COLO668 (cell line): Measurements from ENCODE around the gene EIF4EBP3.
"Not testable (repeated sequence)": the region's sequence is repeated elsewhere in the genome, so short reads cannot be mapped to it uniquely, and the experiment has no call there.

Experiments
- DNase-seq: peaks from one replicate; lab custom pipeline; 2025; ENCODE audit not compliant: unreplicated experiment; lab: John Stamatoyannopoulos, UW

The EIF4EBP3 gene

DNA sequence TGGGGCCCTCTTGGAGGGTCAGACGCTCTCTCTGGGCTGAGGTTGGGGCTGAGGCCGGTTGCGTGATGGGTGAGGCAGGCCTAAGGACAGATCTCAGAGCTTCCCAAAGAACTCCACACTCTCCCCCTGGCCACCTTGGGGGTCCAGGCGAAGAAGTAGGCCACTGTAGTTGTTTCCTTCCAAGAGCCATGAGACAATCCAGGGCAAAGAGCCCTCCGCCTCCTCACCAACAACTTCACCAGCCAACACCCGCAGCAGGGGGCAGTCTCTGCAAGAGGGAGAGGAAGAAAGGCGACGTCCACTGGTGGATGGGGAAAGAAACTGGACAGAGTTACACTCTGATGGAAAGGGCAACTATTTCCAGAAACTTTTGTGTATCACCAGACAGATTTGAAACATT lies 27.8 kb downstream of the EIF4EBP3 start:
- DNase-seq, result peak; percentile 14

DNA sequence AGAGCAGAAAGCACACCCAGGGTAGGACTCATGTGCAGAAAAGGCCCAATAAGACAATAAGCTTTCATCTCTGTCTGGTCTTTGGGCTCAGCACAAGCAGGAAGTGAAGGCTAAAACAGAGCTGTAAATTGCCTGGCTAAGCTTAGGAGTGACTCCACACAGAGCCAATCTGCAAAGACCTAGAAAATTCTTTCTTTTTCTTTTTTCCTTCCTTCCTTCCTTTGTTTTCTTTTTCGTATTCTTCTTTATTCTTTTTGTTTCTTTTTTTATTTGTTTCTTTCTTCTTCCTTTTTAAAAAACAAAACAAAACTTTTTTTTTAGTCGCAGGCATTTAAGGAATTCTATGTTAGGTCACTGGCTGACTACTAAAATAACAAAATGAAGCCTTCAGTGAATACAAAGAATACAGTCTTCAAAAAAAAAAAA lies 29.3 kb downstream of the EIF4EBP3 start:
- no peak for DNase-seq

DNA sequence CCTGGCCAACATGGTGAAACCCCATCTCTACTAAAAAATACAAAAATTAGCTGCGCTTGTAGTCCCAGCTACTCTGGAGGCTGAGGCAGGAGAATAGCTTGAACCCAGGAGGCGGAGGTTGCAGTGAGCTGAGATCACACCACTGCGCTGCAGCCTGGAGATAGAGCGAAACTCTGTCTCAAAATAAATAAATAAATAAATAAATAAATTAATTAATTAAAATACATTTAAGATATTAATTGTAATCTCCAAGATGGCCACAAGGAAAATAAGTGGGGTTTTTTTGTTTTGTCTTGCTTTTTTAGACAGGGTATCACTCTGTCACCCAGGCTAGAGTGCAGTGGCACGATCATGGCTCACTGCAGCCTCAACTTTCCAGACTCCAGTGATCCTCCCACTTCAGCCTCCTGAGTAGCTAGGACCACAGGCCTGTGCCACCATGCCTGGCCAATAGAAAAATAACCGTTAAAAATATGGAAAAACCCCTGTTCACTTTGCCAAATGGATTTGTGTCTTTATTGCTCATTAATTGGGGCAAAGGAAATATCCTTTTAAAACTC lies 31.8 kb downstream of the EIF4EBP3 start:
- DNase-seq, result not testable (repeated sequence)

DNA sequence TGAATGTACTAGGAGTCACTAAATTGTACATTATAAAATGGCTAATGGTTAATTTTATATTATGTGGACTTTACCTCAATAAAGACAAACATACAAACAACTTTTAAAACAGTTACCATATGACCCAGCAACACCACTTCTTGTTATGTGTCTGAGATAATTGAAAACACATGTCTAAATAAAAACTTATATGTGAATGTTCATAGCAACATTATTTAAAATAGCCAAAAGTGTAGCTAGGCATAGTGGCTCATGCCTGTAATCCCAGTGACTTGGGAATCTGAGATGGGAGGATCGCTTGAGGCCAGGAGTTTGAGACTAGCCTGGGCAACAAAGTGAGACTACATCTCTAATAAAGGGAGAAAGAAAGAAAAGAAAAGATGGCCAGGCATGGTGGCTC lies 40.0 kb downstream of the EIF4EBP3 start:
- no peak for DNase-seq

DNA sequence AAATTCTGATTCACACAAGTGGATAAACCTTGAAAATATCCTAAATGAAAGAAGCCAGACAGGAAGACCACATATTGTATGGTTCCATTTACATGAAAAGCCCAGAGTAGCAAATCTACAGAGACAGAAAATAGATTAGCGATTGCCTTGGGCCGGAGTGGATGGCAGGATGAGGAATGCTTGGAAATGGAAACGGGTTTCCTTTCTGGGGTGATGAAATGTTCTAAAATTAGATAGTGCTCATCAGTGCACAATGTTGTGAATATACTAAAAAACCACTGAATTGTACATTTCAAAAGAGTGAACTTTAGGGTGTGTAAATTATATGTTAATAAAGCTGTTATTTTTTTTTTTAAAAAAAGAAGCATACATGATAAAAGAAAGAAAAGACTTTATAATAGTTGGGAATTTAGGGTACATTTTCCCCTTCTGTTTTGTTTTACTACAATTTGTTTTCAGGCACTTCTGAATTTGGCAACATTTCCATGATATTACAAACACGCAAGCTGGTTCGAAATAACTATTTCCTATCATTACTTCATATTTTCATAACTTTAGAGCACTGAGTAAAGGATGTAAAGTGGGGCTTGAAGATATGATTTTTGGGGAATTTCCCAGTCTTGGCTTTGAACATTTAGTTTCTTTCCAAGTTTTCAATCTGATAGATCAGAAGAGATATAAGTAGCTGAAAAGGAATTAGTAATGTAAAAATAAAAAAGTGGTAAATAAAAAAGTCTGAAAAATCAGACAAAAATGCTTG lies 41.0 kb downstream of the EIF4EBP3 start:
- no peak for DNase-seq

DNA sequence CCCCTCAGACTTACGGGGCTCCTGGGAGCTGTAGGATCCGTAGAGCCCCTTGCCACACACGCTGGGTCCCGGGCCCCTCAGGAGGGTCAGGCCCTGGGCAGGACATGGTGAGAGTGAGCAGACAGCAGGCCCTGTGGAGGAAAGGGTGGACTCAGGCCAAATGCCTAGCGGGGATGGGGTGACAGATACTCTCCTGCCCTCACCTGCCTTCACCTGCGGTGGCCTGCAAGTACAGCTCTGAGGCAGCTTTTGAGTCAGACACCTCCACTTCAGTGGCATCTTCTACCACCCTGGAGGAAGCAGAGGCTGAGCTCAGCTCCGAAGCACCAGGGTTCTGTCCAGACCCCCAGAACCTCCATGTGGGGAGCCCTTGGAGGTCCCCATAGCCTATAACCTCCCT lies 43.4 kb downstream of the EIF4EBP3 start:
- no peak for DNase-seq

DNA sequence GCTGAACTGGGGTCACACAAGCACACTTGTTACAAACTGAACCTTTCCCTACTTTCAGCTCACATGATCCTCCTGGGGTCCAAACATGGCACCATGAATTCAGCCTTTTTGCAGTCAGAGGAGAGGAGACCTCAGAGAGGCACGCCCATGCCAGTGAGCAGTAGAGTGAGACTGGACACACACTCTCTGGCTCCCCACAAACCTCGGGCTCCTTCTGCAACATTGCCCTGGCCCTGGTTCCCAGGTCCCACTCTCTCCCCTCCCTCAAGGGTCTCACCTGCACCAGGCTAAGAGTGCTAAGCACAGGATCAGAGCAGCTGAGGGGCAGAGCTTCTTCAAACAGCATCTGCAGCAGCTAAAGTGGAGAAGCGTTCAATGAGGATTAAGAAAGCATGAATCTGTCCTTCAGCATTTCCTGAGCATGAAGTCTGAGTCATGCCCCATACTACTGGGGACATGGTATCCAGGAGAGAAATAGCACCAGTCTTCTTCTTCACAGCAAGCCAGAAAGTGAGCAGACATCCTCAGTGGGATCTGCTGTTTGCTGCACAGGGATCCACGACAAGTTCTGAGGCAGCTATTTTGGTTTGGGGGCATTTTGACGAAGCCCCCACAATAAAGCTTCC lies 44.4 kb downstream of the EIF4EBP3 start:
- DNase-seq, result no peak

DNA sequence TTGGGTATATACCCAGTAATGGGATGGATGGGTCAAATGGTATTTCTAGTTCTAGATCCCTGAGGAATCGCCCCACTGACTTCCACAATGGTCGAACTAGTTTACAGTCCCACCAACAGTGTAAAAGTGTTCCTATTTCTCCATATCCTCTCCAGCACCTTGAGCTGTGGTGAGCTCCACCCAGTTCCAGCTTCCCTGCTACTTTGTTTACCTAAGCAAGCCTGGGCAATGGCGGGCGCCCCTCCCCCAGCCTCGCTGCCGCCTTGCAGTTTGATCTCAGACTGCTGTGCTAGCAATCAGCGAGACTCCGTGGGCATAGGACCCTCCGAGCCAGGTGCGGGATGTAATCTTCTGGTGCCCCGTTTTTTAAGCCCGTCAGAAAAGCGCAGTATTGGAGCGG lies 45.6 kb downstream of the EIF4EBP3 start:
- DNase-seq, result not testable (repeated sequence)

DNA sequence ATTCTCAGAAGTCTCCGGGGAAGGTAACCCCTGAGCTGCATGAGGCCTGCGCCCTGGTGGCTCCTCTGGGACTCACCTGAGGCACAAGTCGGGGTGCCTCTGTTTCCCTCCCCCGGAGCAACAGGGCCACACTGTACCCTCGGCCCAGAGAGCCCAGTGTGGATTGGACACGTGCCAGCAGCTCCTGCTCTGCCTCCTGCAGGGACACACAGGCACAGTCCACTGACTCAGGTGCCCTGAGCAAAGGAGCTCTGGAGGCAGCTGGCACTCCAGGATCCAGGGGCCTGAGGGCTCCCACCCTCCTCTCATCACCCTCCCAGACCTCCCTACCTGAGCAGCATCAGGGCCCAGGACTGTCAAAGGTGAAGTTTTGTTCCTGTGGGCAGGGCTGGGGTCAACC lies 46.7 kb downstream of the EIF4EBP3 start:
- no peak for DNase-seq

DNA sequence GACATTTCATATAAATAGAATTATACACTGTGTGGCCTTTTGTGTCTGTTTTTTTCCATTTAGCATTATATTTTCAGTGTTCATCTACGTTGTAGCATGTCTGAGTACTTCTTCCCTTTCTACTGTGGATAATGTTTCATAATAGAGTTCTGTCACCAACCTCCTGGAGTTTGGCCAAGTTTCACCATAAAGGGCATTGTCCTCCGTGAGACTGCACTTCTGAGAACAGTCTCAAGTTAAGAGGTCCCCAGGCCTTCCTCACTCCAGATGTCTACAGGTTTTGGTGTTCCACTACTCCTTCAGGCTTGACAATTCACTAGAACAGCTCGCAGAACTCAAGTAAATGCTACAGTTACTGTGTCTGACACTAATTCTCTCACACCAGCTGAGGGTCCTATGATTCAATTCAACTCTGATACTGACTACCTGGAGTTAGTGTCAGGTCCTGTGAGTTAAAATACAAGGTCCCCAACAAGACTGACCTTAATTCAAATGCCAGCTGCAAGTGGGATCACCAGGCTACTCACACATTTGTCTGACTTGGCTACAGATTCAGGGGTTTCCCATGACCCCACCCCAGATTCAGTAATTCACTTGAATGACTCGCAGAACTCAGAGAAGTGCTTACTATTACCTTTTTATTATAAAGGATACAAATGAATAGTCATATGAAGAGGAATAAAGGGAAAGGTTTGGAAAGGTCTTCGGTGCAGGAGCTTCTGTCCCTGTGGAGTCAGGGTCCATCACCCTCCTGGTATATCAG lies 48.3 kb downstream of the EIF4EBP3 start:
- no peak for DNase-seq

DNA sequence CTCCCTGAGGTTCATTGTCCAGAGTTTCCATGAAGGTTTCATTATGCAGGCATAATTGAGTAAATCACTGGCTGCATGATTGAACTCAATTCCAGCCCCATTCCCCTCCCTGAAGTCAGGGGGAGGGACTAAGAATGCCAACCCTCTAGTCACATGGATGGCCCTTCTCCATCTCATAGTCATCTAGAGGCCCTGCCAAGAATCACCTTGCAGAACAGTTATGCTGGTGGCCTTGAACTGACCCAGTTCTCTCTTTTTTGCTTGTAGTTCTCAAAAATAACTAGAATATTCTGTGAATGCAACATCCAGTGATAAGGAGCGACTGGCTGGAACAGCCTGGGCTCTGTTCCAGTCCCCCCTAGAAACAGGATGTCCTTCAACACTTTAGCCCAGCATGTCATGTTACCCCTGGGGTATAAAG lies 48.9 kb downstream of the EIF4EBP3 start:
- no peak for DNase-seq

DNA sequence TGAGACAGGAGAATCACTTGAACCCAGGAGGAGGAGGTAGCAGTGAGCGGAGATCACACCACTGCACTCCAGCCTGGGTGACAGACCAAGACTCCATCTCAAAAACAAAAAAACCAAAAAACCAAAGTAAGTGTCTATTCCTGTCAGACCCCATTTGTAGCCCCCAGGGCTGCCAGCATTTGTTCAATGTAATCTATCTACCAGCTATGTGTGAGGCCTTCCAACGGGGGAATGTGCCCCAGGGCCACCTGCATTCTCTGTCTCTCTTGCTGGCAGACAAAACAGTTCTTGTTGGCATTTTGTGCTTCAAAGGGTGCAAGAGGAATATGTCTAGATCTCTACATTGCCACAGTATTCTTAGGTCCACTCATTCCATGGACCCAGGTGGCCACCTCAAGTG lies 51.4 kb downstream of the EIF4EBP3 start:
- no peak for DNase-seq
